HL-60/S4 treated with retinoic acid at 250 ng/mL for 4 days and 3 days (cell line): ENCODE measurements around the gene ABCC1.

ENCODE experiments used
- in situ Hi-C: fragments of 300-500 bp; cut with MboI; formaldehyde crosslinking; loops from 2 replicates; pipeline ENCODE4 v1.7.0; 2022; ENCODE audit warnings: low sequenced_read_pairs

Gene ABCC1

DNA sequence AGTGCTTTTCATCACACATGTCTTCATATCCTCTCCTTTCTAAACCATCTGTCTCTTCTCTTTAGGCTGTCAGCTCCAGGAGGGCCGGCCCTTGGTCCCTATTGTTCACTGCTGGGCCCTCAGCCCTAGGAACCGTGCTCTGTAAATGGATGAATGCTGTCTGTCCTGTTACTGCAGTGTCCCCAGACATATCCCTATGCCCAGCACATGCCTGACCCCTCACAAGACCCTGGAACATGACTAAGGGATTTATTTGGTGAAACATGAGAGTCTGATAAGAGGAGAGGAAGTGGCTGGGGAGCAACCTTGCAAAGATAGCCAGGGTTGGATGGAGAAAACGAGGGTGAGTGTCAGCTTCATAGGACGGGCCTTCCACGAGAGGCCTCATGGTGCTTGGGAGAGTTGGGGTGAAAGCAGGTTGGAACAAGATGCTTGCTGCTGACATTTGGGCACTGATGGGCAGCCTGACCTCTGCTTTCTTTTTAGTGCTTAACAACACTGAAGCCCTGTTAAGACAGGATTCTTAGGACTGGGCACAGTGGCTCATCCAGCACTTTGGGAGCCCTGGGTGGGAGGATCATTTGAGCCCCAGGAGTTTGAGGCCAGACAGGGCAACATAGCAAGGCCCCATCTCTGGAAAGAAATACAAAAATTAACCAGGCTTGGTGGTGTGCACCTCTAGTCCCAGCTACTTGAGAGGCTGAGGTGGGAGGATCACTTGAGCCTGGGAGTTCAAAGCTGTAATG lies 39.0 kb downstream of the ABCC1 start:
- in situ Hi-C loops = no loop called here

DNA sequence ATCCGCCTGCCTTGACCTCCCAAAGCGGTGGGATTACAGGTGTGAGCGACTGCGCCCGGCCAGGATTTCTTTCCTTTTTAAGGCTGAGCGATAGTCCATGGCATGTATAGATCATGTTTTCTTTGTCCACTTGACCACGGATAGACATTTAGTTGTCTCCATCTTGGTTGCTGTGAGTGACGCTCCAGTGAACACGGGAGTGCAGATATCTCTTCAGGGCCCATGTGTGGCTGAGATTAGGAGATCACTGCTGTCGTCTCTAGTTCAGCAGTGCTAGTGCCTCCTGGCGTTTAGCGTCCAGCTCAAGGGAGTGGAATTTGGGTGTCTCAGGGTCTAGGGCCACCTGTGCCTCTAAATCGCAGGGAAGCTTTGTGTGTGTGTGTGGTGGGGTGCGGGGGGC lies 41.5 kb downstream of the ABCC1 start:
- in situ Hi-C loops = no loop called here

GRCh38 chr16:15993128-15993527 lies 43.7 kb downstream of the ABCC1 start:
- in situ Hi-C loops = no loop called here

DNA sequence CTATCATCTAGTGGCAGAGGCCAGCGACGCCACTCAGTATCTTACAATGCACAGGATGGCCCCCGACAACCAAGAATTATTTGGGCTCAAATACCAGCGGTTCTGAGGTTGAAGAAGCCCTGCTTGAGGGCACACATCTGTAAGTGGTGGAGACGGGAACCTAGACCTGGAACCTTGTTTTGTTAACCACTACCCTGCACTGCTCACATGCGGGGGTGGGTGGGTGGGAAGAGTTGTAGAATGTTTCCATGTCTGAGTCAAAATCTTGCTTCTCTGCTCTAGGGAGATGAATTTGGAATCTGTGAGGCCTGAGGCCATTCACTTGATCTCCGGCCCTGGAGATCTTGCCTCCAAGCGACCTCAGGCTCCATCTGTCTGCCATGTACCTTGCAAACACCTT lies 44.1 kb downstream of the ABCC1 start:
- in situ Hi-C loops = no loop called here

GRCh38 chr16:15993946-15994665 lies 44.7 kb downstream of the ABCC1 start:
- in situ Hi-C loops = no loop called here

GRCh38 chr16:15996432-15997109 lies 47.2 kb downstream of the ABCC1 start:
- in situ Hi-C loops = no loop called here

GRCh38 chr16:16000685-16001084 lies 51.3 kb downstream of the ABCC1 start:
- in situ Hi-C loops = no loop called here

DNA sequence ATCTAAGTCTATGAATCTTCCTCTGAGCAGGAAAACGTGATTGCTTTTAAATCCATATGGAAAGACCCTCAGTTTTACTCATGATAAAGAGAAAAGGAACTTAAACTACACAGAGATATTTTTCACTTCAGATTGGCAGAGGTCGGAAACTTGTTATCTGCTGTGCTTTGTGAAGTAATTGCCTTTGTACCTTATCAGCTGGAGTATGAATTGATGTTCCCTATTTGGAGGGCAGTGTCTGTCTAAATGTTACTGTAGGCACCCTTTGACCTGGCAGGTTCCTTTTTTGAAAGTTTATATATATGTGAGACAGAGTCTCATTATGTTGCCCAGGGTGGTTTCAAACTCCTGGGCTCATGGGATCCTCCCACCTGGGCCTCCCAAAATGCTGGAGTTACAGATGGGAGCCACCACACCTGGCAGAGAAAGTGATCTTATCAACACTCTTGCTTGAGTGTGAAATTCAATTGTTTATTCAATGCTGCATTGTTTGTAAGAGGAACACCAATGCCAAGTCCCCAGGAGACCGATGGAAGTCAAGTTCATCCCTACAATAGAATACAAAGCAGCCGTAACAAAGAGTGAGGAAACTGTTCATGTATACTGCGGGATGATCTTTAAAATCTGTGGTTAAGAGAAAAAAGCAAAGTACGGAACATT lies 52.3 kb downstream of the ABCC1 start:
- in situ Hi-C loops = no loop called here

DNA sequence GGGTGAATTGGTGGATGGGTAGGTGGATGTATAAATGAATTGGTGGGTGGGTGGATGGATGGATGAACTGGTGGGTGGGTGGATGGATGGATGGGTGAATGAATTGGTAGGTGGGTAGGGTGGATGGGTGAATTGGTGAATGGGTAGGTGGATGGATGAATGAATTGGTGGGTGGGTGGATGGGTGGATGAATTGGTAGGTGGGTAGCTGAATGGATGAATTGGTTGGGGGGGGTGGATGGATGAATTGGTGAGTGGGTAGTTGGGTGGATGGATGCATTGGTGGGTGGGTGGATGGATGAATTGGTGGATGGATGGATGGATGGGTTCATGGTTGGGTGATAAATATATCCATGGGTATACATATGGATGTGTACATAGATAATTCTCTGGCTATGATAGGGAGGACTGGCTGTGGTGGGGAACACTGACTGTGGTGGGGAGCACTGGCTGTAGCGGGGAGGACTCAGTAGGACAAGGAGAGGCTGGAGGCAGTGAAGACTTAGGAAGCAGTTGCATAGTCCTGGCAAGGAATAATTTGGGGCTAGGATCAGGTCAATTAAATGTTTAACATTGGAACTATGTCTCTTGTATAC lies 54.4 kb downstream of the ABCC1 start:
- in situ Hi-C loops = no loop called here

DNA sequence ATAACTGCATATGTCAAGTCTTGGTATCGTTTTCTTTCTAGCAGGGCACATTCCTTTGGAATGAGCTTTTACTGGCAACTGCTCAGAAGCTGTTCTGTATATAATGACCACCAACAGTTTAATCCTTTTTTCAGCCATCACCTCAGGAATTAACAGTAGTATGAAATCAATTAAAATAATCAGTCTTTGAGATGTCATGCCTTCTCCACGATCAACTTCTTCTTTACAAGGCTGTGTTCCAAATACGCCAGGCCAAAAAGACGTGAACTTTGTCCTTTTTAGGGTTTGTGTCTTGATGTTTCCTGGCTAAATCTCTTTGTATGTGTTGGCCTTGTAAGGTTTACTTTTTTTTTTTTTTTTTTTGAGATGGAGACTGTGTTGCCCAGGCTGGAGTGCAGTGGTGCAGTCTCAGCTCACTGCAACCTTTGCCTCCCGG lies 54.9 kb downstream of the ABCC1 start:
- in situ Hi-C loops = no loop called here

DNA sequence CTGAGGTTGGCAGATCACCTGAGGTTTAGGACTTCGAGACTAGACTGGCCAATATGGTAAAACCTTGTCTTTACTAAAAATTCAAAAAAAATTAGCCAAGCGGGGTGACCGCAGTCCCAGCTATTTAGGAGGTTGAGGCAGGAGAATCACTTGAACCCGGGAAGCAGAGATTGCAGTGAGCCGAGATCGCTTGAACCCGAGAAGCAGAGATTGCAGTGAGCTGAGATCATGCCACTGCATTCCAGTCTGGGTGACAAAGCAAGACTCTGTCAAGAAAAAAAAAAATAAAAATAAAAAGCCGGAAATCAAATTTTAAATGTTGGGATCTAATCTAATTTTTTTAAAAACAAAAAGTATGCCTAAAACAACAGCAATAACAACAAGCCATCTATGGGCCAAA lies 56.3 kb downstream of the ABCC1 start:
- in situ Hi-C loops = no loop called here

DNA sequence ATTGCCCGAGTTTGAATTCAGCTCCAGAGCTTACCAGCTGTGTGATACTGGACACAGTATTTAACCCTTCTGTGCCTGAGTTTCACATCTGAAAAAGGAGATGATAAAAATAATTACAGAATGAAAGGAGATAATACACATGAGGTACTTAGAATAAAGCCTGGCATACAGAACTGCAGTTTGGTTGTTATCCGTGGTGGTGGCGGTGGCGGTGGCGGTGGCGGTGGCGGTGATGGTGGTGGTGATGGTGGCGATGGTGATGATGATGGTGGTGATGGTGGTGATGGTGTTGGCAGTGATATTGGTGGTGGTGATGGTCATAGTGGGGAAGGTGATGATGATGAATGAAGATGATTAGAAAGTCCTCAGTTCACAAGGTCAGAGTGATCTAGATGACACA lies 57.2 kb downstream of the ABCC1 start:
- in situ Hi-C loops = no loop called here

- in situ Hi-C loops = no loop called here
Observed at GRCh38 chr16:16007743-16008111, 58.3 kb downstream of the ABCC1 start.

DNA sequence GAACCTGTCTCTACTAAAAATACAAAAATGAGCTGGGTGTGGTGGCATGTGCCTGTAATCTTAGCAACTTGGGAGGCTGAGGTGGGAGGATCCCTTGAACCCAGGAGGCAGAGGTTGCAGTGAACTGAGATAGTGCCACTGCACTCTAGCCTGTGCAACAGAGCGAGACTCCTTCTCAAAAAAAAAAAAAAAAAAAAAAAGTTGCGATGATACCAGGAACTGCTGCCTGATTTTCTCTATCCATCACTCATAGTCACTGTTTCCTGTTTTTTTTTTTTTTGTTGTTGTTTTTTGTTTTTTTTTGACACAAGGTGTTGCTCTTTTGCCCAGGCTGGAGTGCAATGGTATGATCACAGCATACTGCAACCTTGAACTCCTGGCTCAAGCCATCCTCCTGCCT lies 59.2 kb downstream of the ABCC1 start:
- in situ Hi-C loops = no loop called here

GRCh38 chr16:16009401-16009800 lies 60.0 kb downstream of the ABCC1 start:
- in situ Hi-C loops = no loop called here

- in situ Hi-C loops = no loop called here
Observed at GRCh38 chr16:16010194-16010593, 60.8 kb downstream of the ABCC1 start.

DNA sequence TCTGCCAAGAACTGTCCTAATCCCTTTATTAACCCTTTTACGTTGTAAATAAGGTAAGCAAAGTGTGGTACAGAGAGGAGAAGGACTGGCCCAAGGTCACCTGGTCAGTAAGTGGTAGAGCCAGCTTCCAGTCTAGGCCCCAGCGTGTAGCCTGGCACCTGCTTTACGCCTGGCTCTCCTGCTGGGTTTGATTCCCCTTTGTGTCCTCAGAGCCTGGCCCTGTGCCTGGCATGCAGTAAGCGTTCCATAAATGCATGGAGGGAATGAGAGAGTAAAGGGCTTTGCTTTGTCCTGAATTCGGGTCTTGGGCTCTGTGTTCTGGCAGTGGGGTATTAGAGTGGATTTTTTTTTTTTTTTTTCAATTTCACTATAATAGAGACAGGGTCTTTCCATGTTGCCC lies 62.7 kb downstream of the ABCC1 start:
- in situ Hi-C loops = no loop called here

DNA sequence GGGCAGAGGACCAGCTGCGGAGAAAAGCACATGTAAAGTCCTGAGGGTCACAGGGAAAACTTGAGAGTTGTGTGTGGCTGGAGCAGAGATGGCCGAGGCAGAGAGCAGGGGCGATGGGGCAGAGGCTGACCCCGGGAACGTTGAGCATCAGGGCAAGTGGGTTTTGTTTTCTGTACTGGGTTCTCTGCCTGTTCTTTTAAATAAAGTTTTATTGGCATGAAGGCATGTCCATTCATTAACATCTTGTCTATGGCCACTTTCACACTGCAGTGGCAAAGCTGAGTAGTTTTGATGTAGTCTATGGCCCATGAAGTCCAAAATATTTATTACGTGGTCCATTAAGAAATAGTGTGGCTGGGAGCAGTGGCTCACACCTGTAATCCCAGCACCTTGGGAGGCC lies 64.4 kb downstream of the ABCC1 start:
- in situ Hi-C loops = no loop called here

DNA sequence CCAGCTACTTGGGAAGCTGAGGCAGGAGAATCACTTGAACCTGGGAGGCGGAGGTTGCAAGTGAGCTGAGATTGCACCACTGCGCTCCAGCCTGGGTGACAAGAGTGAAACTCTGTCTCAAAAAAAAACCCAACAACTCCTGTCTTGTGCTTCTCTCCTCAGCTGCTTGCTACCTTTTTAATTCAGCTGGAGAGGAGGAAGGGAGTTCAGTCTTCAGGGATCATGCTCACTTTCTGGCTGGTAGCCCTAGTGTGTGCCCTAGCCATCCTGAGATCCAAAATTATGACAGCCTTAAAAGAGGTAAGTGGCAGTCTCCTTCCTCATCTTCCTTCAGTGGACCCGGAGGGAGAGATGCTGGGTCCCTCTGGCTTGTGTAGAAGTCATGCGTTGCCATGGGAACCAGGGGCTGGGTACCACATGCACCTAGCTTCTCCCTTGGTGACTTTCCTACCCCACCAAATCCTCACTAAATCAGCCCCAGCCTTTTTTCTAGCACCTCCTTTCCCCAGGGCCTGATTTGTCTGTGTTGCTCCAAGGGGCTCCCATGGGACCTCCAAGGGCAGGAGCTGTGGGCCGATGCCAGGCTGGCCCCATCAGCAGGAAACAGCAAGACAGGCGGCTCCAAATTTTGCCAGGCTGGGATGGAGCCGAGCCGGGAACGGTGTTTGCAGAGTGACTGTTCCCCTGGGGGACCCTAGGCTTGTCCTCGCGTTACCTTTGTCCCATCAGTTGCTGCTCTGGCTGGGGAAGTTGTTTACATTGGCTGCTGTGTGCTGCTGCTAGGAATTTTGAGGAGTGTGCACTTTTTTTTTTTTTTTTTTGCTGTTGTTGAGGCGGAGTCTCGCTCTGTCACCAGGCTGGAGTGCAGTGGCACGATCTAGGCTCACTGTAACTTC lies 65.2 kb downstream of the ABCC1 start:
- in situ Hi-C loops = no loop called here

DNA sequence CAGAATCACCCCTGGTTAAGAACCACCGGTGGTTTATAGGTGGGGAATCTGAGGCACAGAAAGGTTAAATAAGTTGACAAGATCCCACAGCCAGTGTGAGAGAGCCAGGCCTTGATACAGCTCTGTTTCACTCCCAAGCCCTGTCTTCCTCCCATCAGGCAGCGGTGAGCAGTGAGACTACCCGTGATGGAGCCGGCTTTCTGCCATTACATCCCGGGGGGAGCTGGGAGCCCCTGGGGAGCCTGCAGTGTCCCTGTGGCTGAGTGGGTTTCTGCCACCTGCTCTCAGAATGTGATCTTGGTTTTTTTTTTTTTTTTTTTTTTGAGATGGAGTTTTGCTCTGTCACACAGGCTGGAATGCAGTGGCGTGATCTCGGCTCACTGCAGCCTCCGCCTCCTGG lies 66.4 kb downstream of the ABCC1 start:
- in situ Hi-C loops = no loop called here
